GM19023 (cell line): ENCODE measurements around the gene NFKBIA.
A peak's percentile ranks its signal among the peaks of the same experiment; 100 is the strongest.
"Not testable (repeated sequence)": the region's sequence is repeated elsewhere in the genome, so short reads cannot be mapped to it uniquely, and the experiment has no call there.

ENCODE experiments used
- ATAC-seq: cut with Tn5 transposase; IDR thresholded peaks from one replicate; pipeline ENCODE4 v1.9.1; 2021; ENCODE audit warnings: mild to moderate bottlenecking, moderate library complexity; ENCODE audit not compliant: unreplicated experiment

The NFKBIA gene, protein sequence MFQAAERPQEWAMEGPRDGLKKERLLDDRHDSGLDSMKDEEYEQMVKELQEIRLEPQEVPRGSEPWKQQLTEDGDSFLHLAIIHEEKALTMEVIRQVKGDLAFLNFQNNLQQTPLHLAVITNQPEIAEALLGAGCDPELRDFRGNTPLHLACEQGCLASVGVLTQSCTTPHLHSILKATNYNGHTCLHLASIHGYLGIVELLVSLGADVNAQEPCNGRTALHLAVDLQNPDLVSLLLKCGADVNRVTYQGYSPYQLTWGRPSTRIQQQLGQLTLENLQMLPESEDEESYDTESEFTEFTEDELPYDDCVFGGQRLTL

DNA sequence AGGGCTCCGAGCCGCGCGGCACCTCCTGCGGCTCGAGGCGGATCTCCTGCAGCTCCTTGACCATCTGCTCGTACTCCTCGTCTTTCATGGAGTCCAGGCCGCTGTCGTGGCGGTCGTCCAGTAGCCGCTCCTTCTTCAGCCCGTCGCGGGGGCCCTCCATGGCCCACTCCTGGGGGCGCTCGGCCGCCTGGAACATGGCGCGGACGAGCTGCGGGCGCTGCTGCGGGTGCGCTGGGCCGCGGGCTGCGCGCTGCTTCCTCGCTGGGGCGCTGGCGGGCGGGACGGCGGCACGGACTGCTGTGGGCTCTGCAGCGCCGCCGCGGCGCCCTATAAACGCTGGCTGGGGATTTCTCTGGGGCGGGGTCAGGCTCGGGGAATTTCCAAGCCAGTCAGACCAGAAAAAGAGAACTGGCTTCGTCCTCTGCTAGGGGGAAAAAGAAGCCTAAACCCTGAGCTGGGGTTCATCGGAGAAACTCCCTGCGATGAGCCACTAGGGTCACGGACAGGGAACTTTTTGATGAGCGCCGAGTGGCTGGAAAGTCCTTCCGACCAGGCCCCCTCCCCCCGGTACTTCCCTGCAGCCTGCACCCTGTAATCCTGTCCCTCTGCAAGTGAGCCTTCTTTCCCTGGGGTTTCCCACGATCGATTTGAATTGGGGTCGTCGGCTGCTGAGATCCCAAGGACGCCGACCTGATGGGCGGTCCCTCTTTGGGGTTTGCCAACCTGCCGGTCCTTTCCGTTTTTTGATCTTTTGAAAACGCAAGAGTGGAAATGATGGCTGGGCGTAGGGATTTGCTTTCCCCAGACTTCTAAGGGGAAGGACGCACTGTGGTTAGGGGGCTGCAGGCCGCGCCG is at the start of gene NFKBIA:
Gene NFKBIA (minus strand): TSS at position 301 of the 855 bp plus-strand sequence. CDS start 105 bp downstream, at position 196.
- peak; percentile 61 for ATAC-seq

DNA sequence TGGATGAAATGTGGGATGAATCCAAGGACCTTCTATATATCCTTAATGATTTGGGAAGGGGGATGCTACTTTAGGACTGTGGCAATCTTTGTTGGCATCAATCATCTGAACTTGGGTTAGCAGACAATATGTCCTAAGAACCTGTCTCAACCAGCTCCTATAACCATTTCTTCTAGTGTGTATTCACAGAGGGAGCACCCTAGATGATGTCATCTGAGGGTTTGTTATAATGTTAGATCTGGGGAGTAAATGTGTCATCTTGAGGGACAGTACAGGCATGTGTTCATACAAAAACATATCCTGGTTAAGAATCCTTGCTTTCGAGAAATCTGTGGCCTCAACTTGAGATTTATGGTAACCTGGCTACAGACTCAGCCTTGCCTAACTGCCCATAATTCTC is 41.9 kb upstream of the NFKBIA start:
- ATAC-seq, result no peak

DNA sequence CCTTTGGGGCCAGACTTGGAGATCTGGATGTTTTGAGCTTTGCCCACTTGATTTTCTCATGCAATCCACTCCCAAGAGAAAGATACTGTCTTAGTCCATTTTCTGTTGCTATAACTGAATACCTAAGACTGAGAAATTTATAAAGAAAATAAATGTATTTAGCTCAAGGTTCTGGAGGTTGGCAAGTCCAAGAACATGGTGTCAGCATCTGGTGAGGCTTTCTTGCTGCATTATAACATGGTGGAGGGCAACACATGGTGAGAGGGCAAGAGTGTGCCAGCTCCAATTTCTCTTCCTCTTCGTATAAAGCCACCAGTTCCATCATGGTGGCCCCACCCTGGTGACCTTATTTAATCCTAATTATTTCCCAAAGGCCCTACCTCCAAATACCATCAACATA is 39.6 kb upstream of the NFKBIA start:
- ATAC-seq, result no peak

DNA sequence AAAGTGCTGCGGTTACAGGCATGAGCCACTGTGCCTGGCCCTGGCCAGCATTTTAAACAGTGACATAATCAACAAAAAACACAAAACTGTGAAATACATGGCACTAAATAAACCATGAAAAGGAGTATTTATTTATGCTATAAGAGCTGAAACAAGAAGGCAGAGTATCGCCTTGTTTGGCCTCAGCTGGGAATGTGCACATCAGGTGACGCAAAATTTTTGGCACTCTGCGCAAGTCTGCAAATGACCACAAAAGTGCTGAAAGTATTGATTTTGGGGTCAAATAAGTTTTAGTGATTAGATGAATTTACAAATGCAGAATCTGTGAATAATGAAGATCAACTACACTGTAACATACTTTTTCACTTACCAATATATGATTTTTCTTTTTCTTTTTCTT is 36.6 kb upstream of the NFKBIA start:
- no peak for ATAC-seq

DNA sequence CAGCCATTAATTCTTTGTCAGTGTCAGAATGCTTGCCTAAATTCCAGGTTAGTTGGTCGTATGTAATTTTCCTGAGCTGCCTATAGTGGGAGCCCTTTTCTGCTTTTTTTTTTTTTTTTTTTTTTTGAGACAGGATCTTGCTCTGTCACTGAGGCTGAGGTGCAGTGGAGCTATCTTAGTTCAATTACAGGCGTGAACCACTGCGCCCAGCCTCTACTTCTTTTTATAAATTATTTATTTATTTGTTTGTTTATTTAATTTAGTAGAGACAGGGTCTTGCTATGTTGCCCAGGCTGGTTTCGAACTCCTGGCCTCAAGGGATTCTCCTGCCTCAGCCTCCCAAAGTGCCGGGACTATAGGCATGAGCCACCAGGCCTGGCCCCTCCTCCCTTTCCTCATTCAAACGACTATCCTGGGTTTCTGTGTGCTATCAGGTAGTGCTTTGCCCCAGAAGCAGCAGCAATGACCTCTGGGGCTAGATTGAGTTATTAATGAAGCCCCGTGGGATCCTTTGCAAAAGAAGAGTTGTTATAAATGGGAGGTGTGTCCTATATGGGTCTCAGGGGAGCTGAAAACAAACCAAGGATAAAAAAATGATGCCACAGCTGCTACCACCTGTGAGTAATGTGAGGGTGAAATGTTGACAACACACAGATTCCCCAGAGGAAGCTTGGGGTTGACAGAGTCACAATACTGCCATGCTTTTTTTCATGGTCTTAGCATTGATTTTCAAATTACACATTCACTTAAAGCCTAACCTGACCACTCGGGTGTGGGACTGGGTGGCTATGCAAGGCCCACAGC is 34.6 kb upstream of the NFKBIA start:
- ATAC-seq, result no peak

DNA sequence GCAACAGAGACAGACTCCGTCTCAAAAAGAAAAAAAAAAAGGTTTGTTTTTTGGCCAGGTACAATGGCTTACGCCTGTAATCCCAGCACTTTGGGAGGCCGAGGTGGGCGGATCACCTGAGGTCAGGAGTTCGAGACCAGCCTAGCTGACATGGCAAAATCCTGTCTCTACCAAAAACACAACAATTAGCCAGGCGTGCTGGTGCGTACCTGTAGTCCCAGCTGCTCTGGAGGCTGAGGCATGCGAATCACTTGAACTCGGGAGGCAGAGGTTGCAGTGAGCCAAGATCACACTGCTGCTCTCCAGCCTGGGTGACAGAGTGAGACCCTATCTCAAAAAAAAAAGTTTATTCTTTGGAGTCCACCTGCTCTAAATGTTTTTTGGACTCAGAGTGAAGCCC is 33.9 kb upstream of the NFKBIA start:
- ATAC-seq, result not testable (repeated sequence)

DNA sequence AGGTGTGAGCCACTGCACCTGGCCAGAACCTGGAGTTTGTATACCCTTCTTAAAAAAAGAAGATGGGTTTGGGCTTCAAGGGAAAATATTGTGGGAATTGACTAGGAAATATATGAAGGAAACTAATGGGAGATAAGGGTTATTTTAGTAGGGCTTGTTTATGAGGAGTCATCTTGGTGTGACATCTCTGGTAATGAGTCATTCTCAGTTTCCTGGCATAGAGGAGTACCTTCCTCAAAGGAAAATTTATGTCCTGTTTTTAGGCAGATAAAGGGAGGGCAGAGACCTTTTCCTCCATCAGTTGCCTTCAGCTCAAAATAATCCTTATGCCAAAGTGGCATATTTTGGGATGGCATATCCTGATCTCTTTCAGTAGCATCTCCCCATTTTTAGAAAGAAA is 30.6 kb upstream of the NFKBIA start:
- no peak for ATAC-seq

DNA sequence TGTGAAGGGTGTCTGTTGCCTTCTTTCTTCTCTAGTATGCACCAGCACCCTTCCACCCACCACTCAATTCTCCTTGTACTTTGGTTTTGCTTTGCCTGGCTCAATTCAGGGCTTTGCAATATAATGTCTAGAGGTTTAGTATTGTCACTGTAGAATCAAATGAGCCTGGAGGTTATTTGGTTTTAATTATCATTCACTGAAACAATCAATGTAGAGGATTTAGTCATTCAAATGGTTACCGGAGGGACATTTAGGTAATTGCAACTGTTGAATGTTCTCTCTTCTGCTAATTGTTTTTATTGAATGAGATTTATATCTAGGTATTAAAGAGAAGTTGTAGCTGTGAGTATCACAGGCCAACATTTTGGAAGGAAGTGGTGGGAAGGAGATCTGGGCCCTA is 29.3 kb upstream of the NFKBIA start:
- ATAC-seq, result no peak

DNA sequence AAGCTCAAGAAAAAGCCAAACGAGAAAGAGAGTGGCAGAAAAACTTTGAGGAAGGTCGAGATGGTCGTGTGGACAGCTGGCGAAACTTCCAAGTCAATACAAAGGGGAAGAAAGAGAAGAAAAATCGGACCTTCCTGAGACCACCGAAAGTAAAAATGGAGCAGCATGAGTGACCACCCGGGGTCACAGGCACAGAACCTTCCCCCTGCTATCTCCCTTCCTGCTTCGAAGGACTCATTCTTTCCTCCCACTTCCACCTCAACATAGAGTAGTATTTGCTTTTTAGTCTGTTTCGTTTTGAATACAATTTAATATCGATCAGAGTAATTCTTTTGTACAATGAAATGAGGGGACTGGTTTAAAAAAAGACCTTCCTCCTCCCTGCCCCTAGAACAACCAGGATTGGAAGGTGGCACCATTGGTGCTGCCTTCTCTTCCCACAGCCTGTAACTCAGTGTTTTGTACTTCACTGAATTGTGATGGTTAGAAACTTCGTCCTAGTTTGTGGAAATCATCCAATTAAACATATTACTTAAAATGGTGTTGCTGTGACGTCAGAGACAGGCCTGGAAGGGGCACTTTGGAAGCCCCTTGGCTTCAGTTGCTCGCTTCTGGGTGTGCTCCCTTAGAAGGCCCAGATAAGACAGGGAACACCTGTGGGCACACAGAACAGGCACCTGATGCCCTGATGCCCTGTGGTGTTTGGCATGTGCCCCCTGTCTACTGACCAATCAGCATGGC is 26.1 kb upstream of the NFKBIA start:
- ATAC-seq, result no peak

DNA sequence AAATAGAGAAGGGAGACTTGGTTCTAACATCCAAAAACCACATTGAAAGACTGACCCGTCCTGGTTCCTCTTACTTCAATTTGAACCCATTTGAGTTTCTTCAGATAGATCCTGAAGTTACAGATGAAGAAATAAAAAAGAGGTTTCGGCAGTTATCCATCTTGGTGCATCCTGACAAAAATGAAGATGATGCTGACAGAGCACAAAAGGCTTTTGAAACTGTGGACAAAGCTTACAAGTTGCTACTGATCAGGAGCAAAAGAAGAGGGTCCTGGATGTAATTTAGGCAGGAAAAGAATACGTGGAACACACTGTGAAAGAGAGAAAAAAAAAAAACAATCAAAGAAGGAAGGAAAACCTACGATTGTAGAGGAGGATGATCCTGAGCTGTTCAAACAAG is 25.4 kb upstream of the NFKBIA start:
- no peak for ATAC-seq

DNA sequence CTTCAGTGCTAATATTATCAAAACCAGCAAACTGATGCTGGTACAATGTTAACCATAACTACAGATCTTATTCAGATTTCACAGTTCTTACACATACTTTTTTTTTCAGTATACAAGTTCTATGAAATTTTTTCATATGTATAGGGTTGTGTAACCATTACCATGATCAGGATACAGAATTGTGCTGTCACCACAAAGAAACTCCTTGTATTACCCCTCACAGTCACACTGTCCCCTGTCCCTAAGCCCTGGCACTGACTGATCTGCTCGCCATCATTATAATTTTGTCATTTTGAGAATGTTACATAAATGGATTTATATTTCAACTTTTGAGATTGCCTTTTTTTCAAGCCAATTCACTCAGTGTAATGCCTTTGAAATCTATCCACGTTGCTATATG is 21.3 kb upstream of the NFKBIA start:
- no peak for ATAC-seq

DNA sequence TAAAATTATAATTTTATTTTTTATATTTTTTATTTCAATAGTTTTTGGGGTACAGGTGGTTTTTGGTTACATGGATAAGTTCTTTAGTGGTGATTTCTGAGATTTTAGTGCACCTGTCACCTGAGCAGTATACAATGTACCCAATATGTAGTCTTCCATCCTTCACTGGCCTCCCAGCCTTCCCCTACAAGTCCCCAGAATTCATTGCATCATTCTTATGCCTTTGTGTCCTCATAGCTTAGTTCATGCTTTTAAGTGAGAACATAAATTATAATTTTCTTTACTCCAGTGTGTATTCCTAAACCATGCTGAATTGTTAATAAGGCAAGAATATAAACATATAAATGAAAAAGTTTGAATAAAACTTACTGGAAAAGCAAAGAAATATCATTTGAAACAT is 19.1 kb upstream of the NFKBIA start:
- ATAC-seq, result no peak

DNA sequence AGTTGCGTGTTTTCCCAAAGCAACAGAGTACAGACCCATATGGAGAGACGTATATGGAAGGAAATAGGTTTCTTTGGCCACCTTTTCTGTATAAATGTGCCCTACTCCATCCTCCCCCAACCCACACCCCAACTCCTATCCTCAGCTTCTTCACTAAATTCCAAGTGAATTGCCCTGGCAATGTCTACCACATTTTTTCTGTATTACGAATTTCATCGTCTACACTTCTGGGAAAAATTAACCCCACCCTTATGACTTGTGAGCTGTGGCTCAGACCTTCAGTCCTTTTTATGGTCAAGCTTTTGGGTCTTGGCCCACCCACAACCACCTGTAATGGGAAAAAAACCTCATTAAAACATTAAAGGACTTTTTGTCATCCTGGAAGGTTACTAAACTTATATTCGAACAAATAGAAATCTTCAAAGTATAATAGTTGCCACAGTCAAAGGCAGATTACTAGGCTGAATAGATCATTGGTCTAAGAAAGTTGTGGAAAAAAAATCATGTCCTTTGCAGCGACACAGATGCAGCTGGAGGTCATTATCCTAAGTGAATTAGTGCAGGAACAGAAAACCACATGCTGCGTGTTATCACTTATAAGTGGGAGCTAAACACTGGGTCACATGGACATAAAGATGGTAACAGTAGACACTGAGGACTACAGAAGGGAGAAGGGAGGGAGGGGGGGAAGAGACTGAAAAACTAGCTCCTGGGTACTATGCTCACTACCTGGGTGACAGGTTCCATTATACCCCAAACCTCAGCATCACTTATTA is 15.7 kb upstream of the NFKBIA start:
- no peak for ATAC-seq

DNA sequence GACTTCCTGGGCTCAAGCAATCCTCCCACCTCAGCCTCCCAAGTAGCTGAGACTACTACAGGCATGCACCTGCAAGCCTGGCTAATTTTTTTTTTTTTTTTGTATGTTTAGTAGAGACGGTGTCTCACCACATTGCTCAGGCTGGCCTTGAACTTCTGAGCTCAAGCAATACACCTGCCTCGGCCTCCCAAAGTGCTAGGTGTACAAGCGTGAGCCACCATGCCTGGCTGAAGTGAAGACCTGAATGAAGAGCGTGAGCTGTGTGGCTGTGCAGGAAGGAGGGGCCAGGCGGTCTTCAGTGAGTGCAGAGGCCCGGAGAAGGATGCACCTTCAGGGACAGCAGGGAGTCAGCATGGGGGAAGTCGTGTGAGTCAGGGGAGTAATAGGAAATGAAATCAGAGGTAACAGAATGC is 14.9 kb upstream of the NFKBIA start:
- ATAC-seq, result no peak

DNA sequence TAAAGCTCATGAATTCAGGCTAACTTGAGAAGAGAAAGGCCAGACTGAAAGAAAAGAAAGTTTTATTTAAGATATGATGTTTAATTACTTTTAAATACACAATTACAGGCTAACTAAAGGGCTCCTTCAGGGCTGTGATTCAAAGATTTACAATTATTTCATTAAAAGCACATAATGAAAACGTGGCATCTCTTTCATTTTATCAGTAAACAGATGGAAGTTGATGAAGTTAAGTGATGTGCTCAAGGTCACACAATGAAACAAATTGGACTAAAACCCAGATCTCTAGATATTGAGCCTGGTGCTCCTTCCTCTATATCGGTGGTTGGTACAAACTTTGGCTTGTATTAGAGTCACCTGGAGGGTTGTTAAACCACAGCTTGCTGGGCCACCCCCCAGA is 13.5 kb upstream of the NFKBIA start:
- ATAC-seq, result no peak

DNA sequence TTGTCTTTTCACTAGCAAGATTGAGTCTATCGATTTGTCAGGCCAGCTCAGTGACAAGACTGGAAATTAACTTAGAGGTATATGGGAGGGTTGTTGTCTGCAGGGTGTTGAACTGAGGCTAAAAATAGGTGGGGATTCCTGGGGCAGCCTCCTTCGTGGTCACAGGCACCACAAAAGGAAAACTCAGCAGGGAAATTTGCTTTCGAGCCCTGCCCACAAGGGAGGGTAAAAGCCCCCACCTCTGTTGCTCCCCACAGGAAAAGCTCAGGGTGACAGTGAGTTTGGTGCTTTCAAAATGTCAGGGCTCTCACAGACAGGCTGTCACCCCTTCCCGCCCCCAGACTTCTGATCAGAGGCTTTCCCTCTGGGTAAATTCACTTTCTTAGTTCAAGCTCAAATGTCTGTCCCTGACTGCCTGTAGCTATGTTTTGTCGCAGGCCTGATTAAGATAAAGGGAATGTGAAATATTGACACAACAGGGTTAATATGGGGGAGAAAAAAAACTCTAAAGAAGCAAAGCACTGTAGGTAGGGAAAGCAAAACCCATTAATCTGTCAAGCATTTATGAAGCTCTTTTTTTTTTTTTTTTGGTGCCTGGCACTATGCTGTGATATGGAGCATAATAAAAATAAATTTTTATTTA is 11.7 kb upstream of the NFKBIA start:
- peak; percentile 50 for ATAC-seq

DNA sequence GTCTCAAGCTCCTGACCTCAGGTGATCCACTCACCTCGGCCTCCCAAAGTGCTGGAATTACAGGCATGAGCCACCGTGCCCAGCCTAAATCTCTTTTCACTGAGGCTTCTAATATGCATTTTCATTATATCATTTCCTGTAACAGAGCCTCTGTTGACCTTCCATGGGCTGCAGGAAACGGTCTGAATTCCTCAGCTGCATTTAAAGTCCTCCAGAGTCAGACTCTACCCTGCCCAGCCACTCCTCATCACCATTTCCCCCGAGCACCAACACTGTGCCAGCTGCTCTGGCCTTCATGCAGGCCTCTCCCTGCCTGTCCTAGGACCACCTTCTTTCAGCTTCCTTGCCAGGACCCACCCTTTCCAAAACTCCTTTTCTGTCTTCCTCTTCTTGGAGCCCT is 9.8 kb upstream of the NFKBIA start:
- no peak for ATAC-seq

DNA sequence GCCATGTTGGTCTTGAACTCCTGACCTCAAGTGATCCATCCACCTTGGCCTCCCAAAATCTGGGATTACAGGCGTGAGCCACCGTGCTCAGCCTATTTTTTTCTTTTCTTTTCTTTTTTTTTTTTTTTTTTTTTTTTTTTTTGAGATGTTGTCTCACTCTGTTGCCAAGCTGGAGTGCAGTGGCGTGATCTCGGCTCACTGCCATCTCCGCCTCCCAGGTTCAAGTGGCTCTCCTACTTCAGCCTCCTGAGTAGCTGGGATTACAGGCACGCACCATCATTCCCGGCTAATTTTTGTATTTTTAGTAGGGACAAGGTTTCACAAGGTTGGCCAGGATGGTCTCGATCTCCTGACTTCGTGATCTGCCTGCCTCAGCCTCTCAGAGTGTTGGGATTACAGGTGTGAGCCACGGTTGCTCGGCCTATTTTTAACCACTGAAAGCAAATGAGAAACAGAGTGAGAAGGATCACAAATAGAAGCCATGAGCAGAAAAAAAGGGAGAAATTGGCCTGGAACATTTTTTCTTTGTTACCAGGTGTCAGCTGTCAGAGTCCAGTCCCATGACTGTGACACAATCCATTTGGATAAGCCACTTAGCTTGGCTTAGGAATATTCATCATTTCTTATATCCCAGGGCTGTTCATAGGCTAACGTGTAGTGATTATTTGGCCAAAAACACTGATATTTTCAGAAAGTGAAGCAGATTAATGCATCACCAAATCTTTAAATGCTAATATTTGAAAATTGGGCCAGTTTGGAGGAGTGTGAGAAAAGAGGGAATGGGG is 7.9 kb upstream of the NFKBIA start:
- no peak for ATAC-seq

DNA sequence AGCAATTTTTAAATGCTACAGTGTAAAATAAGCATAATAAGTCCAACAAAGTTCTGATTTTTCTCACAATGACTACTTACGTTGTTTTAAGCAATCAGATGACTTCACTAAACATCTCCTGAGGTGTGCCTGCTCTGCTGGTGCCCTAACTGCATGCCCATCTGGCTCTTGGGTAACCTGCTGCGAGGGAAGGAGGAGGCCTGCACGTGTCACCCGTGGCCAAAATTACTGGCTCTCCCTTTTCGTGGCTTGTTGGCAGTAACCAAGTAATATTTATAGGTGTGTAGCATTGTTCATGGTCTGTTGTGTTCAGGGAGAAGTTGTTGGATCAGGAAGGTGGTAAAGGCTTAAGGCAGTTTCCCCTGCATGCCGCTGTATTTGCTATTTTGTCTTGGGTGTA is 6.3 kb upstream of the NFKBIA start:
- ATAC-seq, result no peak
